DOHH2 (cell line): Measurements from ENCODE around the gene CCDC112.

ENCODE experiments used
- H3F3A ChIP-seq: fragments of 200-600 bp; sonication (generic), shearing (Covaris generic); 2 replicates; pipeline ENCODE4 v1.6.0; 2016; ENCODE audit warnings: antibody characterized with exemption, mild to moderate bottlenecking; ENCODE audit not compliant: control insufficient read depth, insufficient read depth
- H3K27ac ChIP-seq: fragments of 200-600 bp; sonication (generic); 2 replicates; pipeline ENCODE4 v1.5.1; 2014; ENCODE audit warnings: low read depth, mild to moderate bottlenecking, low read length, moderate library complexity
- H3K27me3 ChIP-seq: fragments of 200-600 bp; sonication (generic); 2 replicates; pipeline ENCODE4 v1.6.1; 2014; ENCODE audit warnings: mild to moderate bottlenecking, low read length, mixed read lengths; ENCODE audit not compliant: control insufficient read depth
- H3K36me3 ChIP-seq: fragments of 200-600 bp; sonication (generic); 2 replicates; pipeline ENCODE4 v1.6.1; 2014; ENCODE audit warnings: mild to moderate bottlenecking, low read length, moderate library complexity, mixed read lengths; ENCODE audit not compliant: control insufficient read depth
- H3K4me1 ChIP-seq: fragments of 200-600 bp; sonication (generic); 2 replicates; pipeline ENCODE4 v1.6.1; 2014; ENCODE audit warnings: mild to moderate bottlenecking, low read length, mixed read lengths; ENCODE audit not compliant: control insufficient read depth
- H3K4me2 ChIP-seq: fragments of 200-600 bp; sonication (generic); 2 replicates; pipeline ENCODE4 v1.6.0; 2014; ENCODE audit warnings: mild to moderate bottlenecking, low read length, moderate library complexity
- H3K4me3 ChIP-seq: fragments of 200-600 bp; sonication (generic); 2 replicates; pipeline ENCODE4 v1.5.1; 2014; ENCODE audit warnings: mild to moderate bottlenecking, low read length, mixed read lengths
- H3K79me2 ChIP-seq: fragments of 200-600 bp; sonication (generic); 2 replicates; pipeline ENCODE4 v1.6.1; 2014; ENCODE audit warnings: mild to moderate bottlenecking, low read length, mixed read lengths; ENCODE audit not compliant: control insufficient read depth
- H3K9me2 ChIP-seq: fragments of 200-600 bp; sonication (generic); replicated peaks from 2 replicates; pipeline ENCODE4 v1.6.1; 2014; ENCODE audit warnings: mild to moderate bottlenecking, low read length, mixed read lengths; ENCODE audit not compliant: control insufficient read depth
- H3K9me3 ChIP-seq: fragments of 200-600 bp; sonication (generic); 2 replicates; pipeline ENCODE4 v1.6.1; 2014; ENCODE audit warnings: antibody characterized with exemption, low read length, mixed read lengths; ENCODE audit not compliant: control insufficient read depth, insufficient read depth
- H4K20me1 ChIP-seq: fragments of 200-600 bp; sonication (generic); 2 replicates; pipeline ENCODE4 v1.6.0; 2014; ENCODE audit warnings: low read depth, mild to moderate bottlenecking, antibody characterized with exemption, low read length, moderate library complexity; ENCODE audit not compliant: control insufficient read depth, insufficient read depth
- CTCF ChIP-seq: fragments of 200-600 bp; sonication (generic); IDR thresholded peaks from one replicate; pipeline ENCODE4 v1.5.1; 2014; ENCODE audit warnings: antibody characterized with exemption, mild to moderate bottlenecking, low read depth, low read length; ENCODE audit not compliant: poor library complexity, severe bottlenecking
- EZH2phosphoT487 ChIP-seq: fragments of 200-600 bp; sonication (generic); IDR thresholded peaks from 2 replicates; pipeline ENCODE4 v1.6.1; 2017; ENCODE audit warnings: borderline replicate concordance, mild to moderate bottlenecking, antibody characterized with exemption, low read length, moderate library complexity, mixed read lengths

The CCDC112 gene

GRCh38 chr5:115236599-115236998 is 59.9 kb downstream of the CCDC112 start:
- no peaks in the 10 kb centered on the region for H3F3A ChIP-seq
- H3K9me3 ChIP-seq = no peaks in the 10 kb centered on the region
- H3K4me1 ChIP-seq = no peaks in the 10 kb centered on the region
- peaks cover 38% of the 10 kb centered on the region for H3K36me3 ChIP-seq
- H3K27ac ChIP-seq = no peak overlapping the region
- H4K20me1 ChIP-seq = no peaks in the 10 kb centered on the region
- no peaks in the 10 kb centered on the region for H3K9me2 ChIP-seq
- no peak for TF ChIP-seq CTCF
- TF ChIP-seq EZH2phosphoT487 = no peak
- no peak overlapping the region for H3K4me3 ChIP-seq
- no peaks in the 10 kb centered on the region for H3K27me3 ChIP-seq
- H3K79me2 ChIP-seq = no peaks in the 10 kb centered on the region
- H3K4me2 ChIP-seq = no peak overlapping the region

GRCh38 chr5:115231598-115231997 is 64.9 kb downstream of the CCDC112 start:
- H3K79me2 ChIP-seq = no peaks in the 10 kb centered on the region
- peaks cover 56% of the 10 kb centered on the region for H3K36me3 ChIP-seq
- H3K27me3 ChIP-seq = no peaks in the 10 kb centered on the region
- no peaks in the 10 kb centered on the region for H4K20me1 ChIP-seq
- H3K4me2 ChIP-seq = no peak overlapping the region
- no peaks in the 10 kb centered on the region for H3F3A ChIP-seq
- H3K4me3 ChIP-seq = no peak overlapping the region
- no peaks in the 10 kb centered on the region for H3K9me2 ChIP-seq
- H3K27ac ChIP-seq = no peak overlapping the region
- TF ChIP-seq EZH2phosphoT487 = no peak
- TF ChIP-seq CTCF = no peak
- peaks cover 3% of the 10 kb centered on the region for H3K4me1 ChIP-seq
- no peaks in the 10 kb centered on the region for H3K9me3 ChIP-seq

GRCh38 chr5:115229606-115230005 is 66.8 kb downstream of the CCDC112 start:
- no peaks in the 10 kb centered on the region for H4K20me1 ChIP-seq
- H3K79me2 ChIP-seq = no peaks in the 10 kb centered on the region
- no peaks in the 10 kb centered on the region for H3K9me2 ChIP-seq
- peaks cover 2% of the 10 kb centered on the region; the same call in 1 of the 2 replicates for H3F3A ChIP-seq
- peaks cover 11% of the 10 kb centered on the region for H3K4me1 ChIP-seq
- no peak overlapping the region for H3K4me3 ChIP-seq
- no peak for TF ChIP-seq CTCF
- no peak for TF ChIP-seq EZH2phosphoT487
- no peaks in the 10 kb centered on the region for H3K9me3 ChIP-seq
- H3K4me2 ChIP-seq = no peak overlapping the region
- H3K36me3 ChIP-seq = peaks cover 51% of the 10 kb centered on the region
- H3K27me3 ChIP-seq = no peaks in the 10 kb centered on the region
- no peak overlapping the region for H3K27ac ChIP-seq

GRCh38 chr5:115227281-115227680 is 69.2 kb downstream of the CCDC112 start:
- Histone ChIP-seq H3F3A (peaks cover 2% of the 10 kb centered on the region; the same call in 1 of the 2 replicates), H4K20me1 (no peaks in the 10 kb centered on the region), H3K27me3 (no peaks in the 10 kb centered on the region), H3K36me3 (peaks cover 61% of the 10 kb centered on the region), H3K9me3 (no peaks in the 10 kb centered on the region), H3K4me1 (peaks cover 26% of the 10 kb centered on the region), H3K79me2 (no peaks in the 10 kb centered on the region), H3K4me3 (no peak overlapping the region), H3K4me2 (no peak overlapping the region), H3K9me2 (no peaks in the 10 kb centered on the region), H3K27ac (no peak overlapping the region)
- TF ChIP-seq CTCF (no peak), EZH2phosphoT487 (no peak)
